Nephron (organoid): ENCODE results near the gene UBL3.

ENCODE experiments used
- H3K27ac Mint-ChIP-seq, 3 experiments: 2 replicates each; pipeline ENCODE4 v1.8.0; 2020; ENCODE audit warnings: mixed read lengths in 3 of 3, mild to moderate bottlenecking in 2 of 3, moderate library complexity in 1 of 3
- H3K27me3 Mint-ChIP-seq: 2 replicates; pipeline ENCODE4 v1.8.0; 2021; ENCODE audit warnings: low read depth, mild to moderate bottlenecking, moderate library complexity, mixed read lengths
- H3K36me3 Mint-ChIP-seq: 2 replicates; pipeline ENCODE4 v1.8.0; 2020; ENCODE audit warnings: low read depth, mixed read lengths
- H3K4me1 Mint-ChIP-seq: 2 replicates; pipeline ENCODE4 v1.8.0; 2020; ENCODE audit warnings: mixed read lengths
- H3K4me3 Mint-ChIP-seq, 3 experiments: 2 replicates each; pipeline ENCODE4 v1.8.0; 2020; ENCODE audit warnings: mild to moderate bottlenecking in 3 of 3, mixed read lengths in 3 of 3, moderate library complexity in 2 of 3
- H3K9me3 Mint-ChIP-seq: 2 replicates; pipeline ENCODE4 v1.8.0; 2020; ENCODE audit warnings: mixed read lengths
- CTCF ChIP-seq, 3 experiments: fragments of 200-600 bp; sonication (generic); IDR thresholded peaks; one replicate each; pipeline ENCODE4 v1.5.0; 2021; ENCODE audit warnings: antibody characterized with exemption in 3 of 3; ENCODE audit not compliant: unreplicated experiment in 3 of 3

Gene UBL3

DNA sequence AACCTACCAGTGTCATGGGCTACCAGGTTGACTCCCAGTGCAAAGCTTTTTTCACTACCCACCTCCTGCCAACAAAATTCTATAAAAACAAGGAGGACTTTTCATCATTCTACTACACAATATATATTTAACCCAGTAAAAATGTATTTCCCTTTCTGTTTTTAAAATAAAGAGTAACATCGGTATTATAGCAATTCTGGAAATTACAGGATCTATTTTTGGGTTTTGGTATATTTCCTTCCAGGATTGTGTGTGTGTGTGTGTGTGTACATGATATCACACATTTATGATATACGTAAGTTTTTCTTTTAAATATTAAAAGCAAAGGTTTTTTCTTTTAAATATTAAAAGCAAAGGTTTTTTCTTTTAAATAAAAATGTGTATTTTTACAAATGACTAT is 6.0 kb upstream of the UBL3 start:
- Mint-ChIP-seq H3K4me3 (no peak overlapping the region), H3K36me3 (no peaks in the 10 kb centered on the region), H3K9me3 (no peaks in the 10 kb centered on the region), H3K27me3 (peaks cover 4% of the 10 kb centered on the region), H3K27ac (no peak overlapping the region), H3K4me1 (peaks cover 6% of the 10 kb centered on the region)
- TF ChIP-seq CTCF (IDR thresholded peaks at IDR 0.05; ENCODE audit: unreplicated experiment in 3 of 3): no peak

DNA sequence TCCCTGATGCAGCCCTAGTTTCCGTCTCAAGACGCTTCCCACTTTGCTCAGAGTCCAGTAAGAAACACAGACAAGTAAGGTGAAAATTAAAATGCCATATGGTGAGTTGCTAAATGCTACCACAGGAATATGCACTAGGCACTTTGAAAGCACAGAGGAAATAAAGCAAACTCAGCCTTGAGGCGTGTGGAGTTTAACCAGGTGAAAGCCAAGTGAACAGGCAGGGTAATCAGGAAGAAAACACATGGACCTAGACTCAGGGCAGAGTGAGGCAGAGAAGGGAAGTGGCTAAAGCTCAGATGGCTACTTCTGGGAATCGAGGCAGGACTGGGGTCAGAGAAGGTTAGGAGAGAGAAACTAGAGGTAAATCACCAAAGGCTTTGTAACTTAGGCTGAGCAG is 5.4 kb upstream of the UBL3 start:
- no peaks in the 10 kb centered on the region for H3K9me3 Mint-ChIP-seq
- no peaks in the 10 kb centered on the region for H3K36me3 Mint-ChIP-seq
- H3K4me3 Mint-ChIP-seq: no peak overlapping the region
- TF ChIP-seq CTCF (IDR thresholded peaks at IDR 0.05; ENCODE audit: unreplicated experiment in 3 of 3): no peak
- peaks cover 9% of the 10 kb centered on the region for H3K4me1 Mint-ChIP-seq
- H3K27me3 Mint-ChIP-seq: peaks cover 4% of the 10 kb centered on the region
- H3K27ac Mint-ChIP-seq: peak overlapping the region in 2 of 3 experiments; percentile 28 to 63

GRCh38 chr13:29855009-29855408 is 4.6 kb upstream of the UBL3 start:
- H3K27ac Mint-ChIP-seq: no peak overlapping the region
- peaks cover 10% of the 10 kb centered on the region for H3K4me1 Mint-ChIP-seq
- H3K36me3 Mint-ChIP-seq: no peaks in the 10 kb centered on the region
- H3K4me3 Mint-ChIP-seq: no peak overlapping the region
- H3K27me3 Mint-ChIP-seq: peaks cover 4% of the 10 kb centered on the region
- TF ChIP-seq CTCF (IDR thresholded peaks at IDR 0.05; ENCODE audit: unreplicated experiment in 3 of 3): no peak
- H3K9me3 Mint-ChIP-seq: no peaks in the 10 kb centered on the region

- no peak overlapping the region for H3K27ac Mint-ChIP-seq
- H3K36me3 Mint-ChIP-seq: no peaks in the 10 kb centered on the region
- no peak for TF ChIP-seq CTCF (IDR thresholded peaks at IDR 0.05; ENCODE audit: unreplicated experiment in 3 of 3)
- H3K9me3 Mint-ChIP-seq: no peaks in the 10 kb centered on the region
- H3K27me3 Mint-ChIP-seq: peaks cover 4% of the 10 kb centered on the region
- H3K4me3 Mint-ChIP-seq: peak overlapping the region; percentile 4 to 33 (median 27)
- peaks cover 10% of the 10 kb centered on the region for H3K4me1 Mint-ChIP-seq
These were observed 2.7 kb upstream of the UBL3 start for GRCh38 chr13:29853131-29853530.

- Mint-ChIP-seq H3K4me3 (peak overlapping the region in 2 of 3 experiments; percentile 9 to 41), H3K4me1 (peaks cover 14% of the 10 kb centered on the region), H3K9me3 (no peaks in the 10 kb centered on the region), H3K36me3 (no peaks in the 10 kb centered on the region), H3K27me3 (peaks cover 4% of the 10 kb centered on the region), H3K27ac (peak overlapping the region in 2 of 3 experiments; percentile 45 to 71)
- TF ChIP-seq CTCF (IDR thresholded peaks at IDR 0.05; ENCODE audit: unreplicated experiment in 3 of 3): no peak
These were observed 2.1 kb upstream of the UBL3 start for GRCh38 chr13:29852472-29853054.

DNA sequence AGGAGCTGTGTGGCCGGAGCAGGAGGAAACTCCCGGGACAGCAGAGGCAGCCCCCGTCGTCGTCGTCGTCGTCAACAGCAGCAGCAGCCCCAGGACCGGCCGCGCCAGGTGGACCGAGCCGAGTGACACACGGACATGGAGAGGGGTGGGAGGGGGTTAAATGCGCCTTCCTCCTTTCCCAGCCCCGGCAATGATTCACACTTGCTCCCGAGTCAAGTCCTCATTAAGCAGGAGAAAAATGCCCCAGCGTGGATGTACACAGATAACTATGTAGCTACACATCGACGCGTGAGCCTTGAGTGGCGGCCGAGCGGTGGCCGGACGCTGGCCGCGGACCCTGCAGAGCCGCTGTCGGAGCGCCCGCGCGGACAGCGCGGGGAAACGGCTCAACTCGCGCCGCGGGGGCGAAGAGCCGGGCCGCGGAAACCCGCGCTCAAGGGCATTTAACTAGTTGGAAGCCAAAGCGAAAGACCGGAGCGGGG is 645 bp downstream of the UBL3 start:
- Mint-ChIP-seq H3K4me3 (peak overlapping the region; percentile 95 to 96 (median 95)), H3K4me1 (peaks cover 28% of the 10 kb centered on the region), H3K27ac (peak overlapping the region; percentile 85 to 100 (median 95)), H3K27me3 (peaks cover under 1% of the 10 kb centered on the region), H3K9me3 (no peaks in the 10 kb centered on the region), H3K36me3 (no peaks in the 10 kb centered on the region)
- TF ChIP-seq CTCF (IDR thresholded peaks at IDR 0.05; ENCODE audit: unreplicated experiment in 3 of 3): no peak
